Hepatocyte (in vitro differentiated cells): ENCODE data around the gene KIFC1. TPM values are rescaled to one million over a fixed set of nuclear protein-coding genes. Genes with fewer than 3 reads are reported as not detected.

ENCODE experiments used
- DNase-seq: peaks from one replicate; pipeline ENCODE4 v3.0.0-alpha.2; 2016; ENCODE audit warnings: low spot score
- H2AFZ ChIP-seq: fragments of 200-600 bp; sonication (generic); 2 replicates; pipeline ENCODE4 v1.6.0; 2016; ENCODE audit warnings: antibody characterized with exemption, mild to moderate bottlenecking
- H3K27ac ChIP-seq: fragments of 200-600 bp; sonication (generic); 2 replicates; pipeline ENCODE4 v1.5.1; 2016; ENCODE audit warnings: mild to moderate bottlenecking
- H3K27me3 ChIP-seq: fragments of 200-600 bp; sonication (generic); 2 replicates; pipeline ENCODE4 v1.6.1; 2016
- H3K36me3 ChIP-seq: fragments of 200-600 bp; sonication (generic); replicated peaks from 2 replicates; pipeline ENCODE4 v1.5.1; 2016; ENCODE audit warnings: low read depth; ENCODE audit not compliant: insufficient read depth
- H3K4me1 ChIP-seq: fragments of 200-600 bp; sonication (generic); 2 replicates; pipeline ENCODE4 v1.5.1; 2016; ENCODE audit warnings: mild to moderate bottlenecking, moderate library complexity; ENCODE audit not compliant: insufficient read depth
- H3K4me2 ChIP-seq: fragments of 200-600 bp; sonication (generic); 2 replicates; pipeline ENCODE4 v1.6.0; 2016
- H3K4me3 ChIP-seq: fragments of 200-600 bp; sonication (generic); 2 replicates; pipeline ENCODE4 v1.5.1; 2016; ENCODE audit warnings: mild to moderate bottlenecking
- H3K79me2 ChIP-seq: fragments of 200-600 bp; sonication (generic); 2 replicates; pipeline ENCODE4 v1.6.0; 2017; ENCODE audit warnings: mild to moderate bottlenecking
- H3K9me2 ChIP-seq: fragments of 200-600 bp; sonication (generic); replicated peaks from 2 replicates; pipeline ENCODE4 v1.6.0; 2017; ENCODE audit warnings: mild to moderate bottlenecking; ENCODE audit not compliant: insufficient read depth
- H3K9me3 ChIP-seq: fragments of 200-600 bp; sonication (generic); 2 replicates; pipeline ENCODE4 v1.5.1; 2016; ENCODE audit warnings: low read depth, mild to moderate bottlenecking
- H4K20me1 ChIP-seq: fragments of 200-600 bp; sonication (generic); 2 replicates; pipeline ENCODE4 v1.6.0; 2016; ENCODE audit warnings: mild to moderate bottlenecking; ENCODE audit not compliant: insufficient read depth, poor library complexity, severe bottlenecking
- CTCF ChIP-seq: fragments of 200-600 bp; sonication (generic); IDR thresholded peaks from 2 replicates; pipeline ENCODE4 v1.5.1; 2016; ENCODE audit warnings: antibody characterized with exemption, mild to moderate bottlenecking; ENCODE audit not compliant: poor library complexity
- EZH2 ChIP-seq: fragments of 200-600 bp; sonication (generic); IDR thresholded peaks from 2 replicates; pipeline ENCODE4 v1.6.1; 2016; ENCODE audit warnings: antibody characterized with exemption, mild to moderate bottlenecking, borderline replicate concordance
- EZH2phosphoT487 ChIP-seq: fragments of 200-600 bp; sonication (generic); IDR thresholded peaks from one replicate; pipeline ENCODE4 v1.6.1; 2018; ENCODE audit warnings: antibody characterized with exemption, mild to moderate bottlenecking, low read depth, moderate library complexity; ENCODE audit not compliant: unreplicated experiment, severe bottlenecking
- WGBS: methylation state at CpG from one replicate; pipeline ENCODE4 v1.1.6; 2016; ENCODE audit warnings: low lambda C conversion rate; ENCODE audit errors: missing lambda C conversion rate; 5-methylcytosine and 5-hydroxymethylcytosine counted together
- polyA plus RNA-seq: library from polyadenylated mRNA; unstranded; fragments of >200 nt; fragmentation: Nextera tagmentation; extraction: Ambion mirVana; gene quantifications from 2 replicates; pipeline ENCODE4 v1.2.1, GENCODE V29; 2016
- total RNA-seq: library from RNA; depleted of rRNA; stranded (reverse); fragments of >200 nt; gene quantifications from 2 replicates; pipeline ENCODE4 v1.2.3, GENCODE V29; 2014

The KIFC1 gene
- total and polyA plus RNA-seq, 2 experiments from 2014 or later: 6.1 to 12.7 TPM

- H2AFZ ChIP-seq: peak overlapping the region; percentile 51
- peak overlapping the region; percentile 99 for H3K4me3 ChIP-seq
- peaks cover 17% of the 10 kb centered on the region for H3K4me1 ChIP-seq
- peak overlapping the region; percentile 93 for H3K27ac ChIP-seq
- TF ChIP-seq EZH2: no peak
- TF ChIP-seq CTCF: no peak
- TF ChIP-seq EZH2phosphoT487: no peak
- peak overlapping the region; percentile 96 for H3K4me2 ChIP-seq
- H3K36me3 ChIP-seq: no peaks in the 10 kb centered on the region
- peaks cover under 1% of the 10 kb centered on the region for H4K20me1 ChIP-seq
- H3K79me2 ChIP-seq: peaks cover 37% of the 10 kb centered on the region
- no peaks in the 10 kb centered on the region for H3K9me3 ChIP-seq
- no peak for DNase-seq
- no peaks in the 10 kb centered on the region for H3K9me2 ChIP-seq
- WGBS: 68% methylated on average over 6 of the region's 6 CpGs
- no peaks in the 10 kb centered on the region for H3K27me3 ChIP-seq
These were observed 20.0 kb downstream of the KIFC1 start for GRCh38 chr6:33411632-33412005.

- peak overlapping the region; percentile 96 for H3K4me2 ChIP-seq
- WGBS: 92% methylated on average over 10 of the region's 10 CpGs
- H3K4me1 ChIP-seq: peaks cover 21% of the 10 kb centered on the region
These were observed 20.8 kb downstream of the KIFC1 start for GRCh38 chr6:33412140-33413009.

GRCh38 chr6:33413241-33414120, 21.9 kb downstream of the KIFC1 start:
- Histone ChIP-seq H3K36me3 (no peaks in the 10 kb centered on the region), H3K4me3 (no peak overlapping the region), H3K4me2 (no peak overlapping the region), H3K27ac (no peak overlapping the region), H3K4me1 (peaks cover 21% of the 10 kb centered on the region), H3K9me2 (no peaks in the 10 kb centered on the region), H3K9me3 (no peaks in the 10 kb centered on the region), H2AFZ (no peak overlapping the region), H3K27me3 (no peaks in the 10 kb centered on the region), H4K20me1 (peaks cover 3% of the 10 kb centered on the region), H3K79me2 (peaks cover 47% of the 10 kb centered on the region)
- 94% methylated on average over 14 of the region's 14 CpGs for WGBS
- no peak for TF ChIP-seq CTCF
- no peak for TF ChIP-seq EZH2phosphoT487
- TF ChIP-seq EZH2: no peak
- no peak for DNase-seq

More at GRCh38 chr6:33412140-33413009, 20.8 kb downstream of the KIFC1 start:
- DNase-seq: no peak
- Histone ChIP-seq H3K79me2 (peaks cover 45% of the 10 kb centered on the region), H3K36me3 (no peaks in the 10 kb centered on the region), H3K27ac (no peak overlapping the region), H3K27me3 (no peaks in the 10 kb centered on the region), H3K9me2 (no peaks in the 10 kb centered on the region), H3K4me3 (no peak overlapping the region), H3K9me3 (no peaks in the 10 kb centered on the region), H4K20me1 (peaks cover 3% of the 10 kb centered on the region), H2AFZ (no peak overlapping the region)
- TF ChIP-seq EZH2 (no peak), CTCF (no peak), EZH2phosphoT487 (no peak)
